GM19372 (cell line): Measurements from ENCODE around the gene SULT4A1.

Source experiments
- ATAC-seq: cut with Tn5 transposase; IDR thresholded peaks from one replicate; pipeline ENCODE4 v1.9.1; 2021; ENCODE audit warnings: mild to moderate bottlenecking, low read depth, moderate library complexity; ENCODE audit not compliant: unreplicated experiment

SULT4A1 gene

GRCh38 chr22:43867839-43868635 is 5.7 kb upstream of the SULT4A1 start:
- ATAC-seq: no peak

GRCh38 chr22:43862882-43863202 is 529 bp upstream of the SULT4A1 start:
- ATAC-seq: no peak

GRCh38 chr22:43861529-43861928 is 784 bp downstream of the SULT4A1 start:
- ATAC-seq: no peak

- ATAC-seq: no peak
Observed at GRCh38 chr22:43860831-43861230, 1.5 kb downstream of the SULT4A1 start.

- no peak for ATAC-seq
Observed at GRCh38 chr22:43860126-43860525, 2.2 kb downstream of the SULT4A1 start.

- no peak for ATAC-seq
Observed at GRCh38 chr22:43859621-43860020, 2.7 kb downstream of the SULT4A1 start.

GRCh38 chr22:43859176-43859575 is 3.1 kb downstream of the SULT4A1 start:
- ATAC-seq: no peak

GRCh38 chr22:43858156-43858895 is 4.0 kb downstream of the SULT4A1 start:
- ATAC-seq: no peak

- no peak for ATAC-seq
Observed at GRCh38 chr22:43857367-43857766, 4.9 kb downstream of the SULT4A1 start.

GRCh38 chr22:43855431-43855830 is 6.9 kb downstream of the SULT4A1 start:
- ATAC-seq: no peak

GRCh38 chr22:43854786-43855271 is 7.5 kb downstream of the SULT4A1 start:
- no peak for ATAC-seq

GRCh38 chr22:43854121-43854785 is 8.1 kb downstream of the SULT4A1 start:
- ATAC-seq: no peak

GRCh38 chr22:43853328-43853931 is 8.9 kb downstream of the SULT4A1 start:
- no peak for ATAC-seq

GRCh38 chr22:43852573-43853327 is 9.6 kb downstream of the SULT4A1 start:
- ATAC-seq: no peak

GRCh38 chr22:43851979-43852307 is 10.4 kb downstream of the SULT4A1 start:
- ATAC-seq: no peak

- no peak for ATAC-seq
Observed at GRCh38 chr22:43851058-43851978, 11.0 kb downstream of the SULT4A1 start.

GRCh38 chr22:43850529-43850928 is 11.8 kb downstream of the SULT4A1 start:
- ATAC-seq: no peak

- no peak for ATAC-seq
Observed at GRCh38 chr22:43849731-43850130, 12.6 kb downstream of the SULT4A1 start.
